A549 (cell line): ENCODE measurements around the gene EXTL1. TPM values are rescaled to one million over a fixed set of nuclear protein-coding genes. Genes with fewer than 3 reads are reported as not detected.

Experiments
- ATAC-seq, 2 experiments: fragments of 200-7000 bp in 1 of 2; fragments of >200 bp in 1 of 2; cut with Nextera tagmentation in 1 of 2; cut with Tn5 transposase in 1 of 2; 3 replicates each; pipeline versions ENCODE4 v1.8.0 to v1.9.1; 2018 to 2020; ENCODE audit warnings: mild to moderate bottlenecking in 1 of 2, moderate library complexity in 1 of 2
- CTCF ChIA-PET: fragments of 300-600 bp; sonication (Branson Sonifier 250); formaldehyde crosslinking; extraction: SDS; loops from one replicate; lab custom pipeline; 2021; ENCODE audit warnings: antibody characterized with exemption, inconsistent platforms; lab: Yijun Ruan, JAX
- POLR2A ChIA-PET: fragments of 350-600 bp; formaldehyde crosslinking; extraction: SDS; loops from one replicate; lab custom pipeline; 2021; ENCODE audit warnings: antibody characterized with exemption, inconsistent platforms; lab: Yijun Ruan, JAX
- DNase-seq, 2 experiments: peaks; one replicate each; pipeline versions ENCODE4 v3.0.0 to v3.0.0-alpha.2; 2011 to 2016; ENCODE audit warnings: low read depth in 1 of 2, low spot score in 1 of 2
- FAIRE-seq: peaks from 2 replicates; lab custom pipeline; 2011; peaks lifted over from hg19 to GRCh38; lab: Jason Lieb, UNC
- H3K27ac ChIP-seq, 2 experiments: fragments of >200 bp; sonication (Bioruptor Twin); formaldehyde crosslinking; 3 replicates each; pipeline ENCODE4 v1.5.1; 2016 to 2017
- H3K4me1 ChIP-seq: fragments of >200 bp; sonication (Bioruptor Twin); formaldehyde crosslinking; 3 replicates; pipeline ENCODE4 v1.6.1; 2016
- H3K4me2 ChIP-seq: fragments of >200 bp; sonication (Bioruptor Twin); formaldehyde crosslinking; 3 replicates; pipeline ENCODE4 v1.6.1; 2016
- H3K4me3 ChIP-seq: fragments of >200 bp; sonication (Bioruptor Twin); formaldehyde crosslinking; 3 replicates; pipeline ENCODE4 v1.5.1; 2016
- H3K9me3 ChIP-seq: fragments of >200 bp; sonication (Bioruptor Twin); formaldehyde crosslinking; 3 replicates; pipeline ENCODE4 v1.6.1; 2016
- CBX8 ChIP-seq: fragments of 200-600 bp; sonication (generic); IDR thresholded peaks from 2 replicates; pipeline ENCODE4 v1.6.1; 2016
- EHF ChIP-seq: fragments of 250-450 bp; sonication (Bioruptor Pico); IDR thresholded peaks from 2 replicates; pipeline ENCODE4 v1.5.0; 2020; ENCODE audit warnings: mild to moderate bottlenecking
- EHMT2 ChIP-seq: fragments of 200-600 bp; sonication (generic); IDR thresholded peaks from 2 replicates; pipeline ENCODE4 v1.6.1; 2016; ENCODE audit warnings: antibody characterized with exemption, low read depth, mild to moderate bottlenecking, moderate library complexity
- ELK1 ChIP-seq: fragments of 150-350 bp; IDR thresholded peaks from 2 replicates; pipeline ENCODE4 v1.6.1; 2014; ENCODE audit warnings: low read depth, mild to moderate bottlenecking, low read length
- EP300 ChIP-seq, 2 experiments: fragments of >200 bp; sonication (Bioruptor Twin); formaldehyde crosslinking; IDR thresholded peaks; 2 replicates in 1 of 2; 3 replicates in 1 of 2; pipeline ENCODE4 v1.6.1; 2016 to 2017
- FOXS1 ChIP-seq: fragments of 250-450 bp; sonication (Bioruptor Pico); IDR thresholded peaks from 2 replicates; pipeline ENCODE4 v1.5.0; 2020; ENCODE audit warnings: mild to moderate bottlenecking, moderate library complexity
- GATA3 ChIP-seq: IDR thresholded peaks from 2 replicates; pipeline ENCODE4 v1.6.1; 2012; ENCODE audit warnings: borderline replicate concordance
- HDAC2 ChIP-seq: fragments of 200-600 bp; sonication (generic); IDR thresholded peaks from 2 replicates; pipeline ENCODE4 v1.6.1; 2016
- JUN ChIP-seq, 2 experiments: fragments of >200 bp; sonication (Bioruptor Twin); formaldehyde crosslinking; IDR thresholded peaks; 2 replicates in 1 of 2; 3 replicates in 1 of 2; pipeline ENCODE4 v1.6.1; 2016 to 2017
- NFE2L2 ChIP-seq: fragments of 150-350 bp; conservative IDR thresholded peaks from 2 replicates; pipeline ENCODE4 v1.6.1; 2014; ENCODE audit warnings: low read length
- NR3C1 ChIP-seq: fragments of >200 bp; sonication (Bioruptor Twin); formaldehyde crosslinking; IDR thresholded peaks from 3 replicates; pipeline ENCODE4 v1.6.1; 2017
- PBX3 ChIP-seq: IDR thresholded peaks from 2 replicates; pipeline ENCODE4 v1.6.1; 2012
- PHF8 ChIP-seq: fragments of 200-600 bp; sonication (generic); IDR thresholded peaks from 2 replicates; pipeline ENCODE4 v1.6.1; 2016; ENCODE audit warnings: low read depth, mild to moderate bottlenecking, antibody characterized with exemption, moderate library complexity, borderline replicate concordance
- POLR2A ChIP-seq: IDR thresholded peaks from 2 replicates; pipeline ENCODE4 v1.6.1; 2012; ENCODE audit warnings: mild to moderate bottlenecking, low read length
- RCOR1 ChIP-seq: fragments of 150-350 bp; IDR thresholded peaks from 2 replicates; pipeline ENCODE4 v1.6.1; 2014; ENCODE audit warnings: antibody characterized with exemption, low read length, low read depth
- REST ChIP-seq: fragments of 200-600 bp; sonication (generic); IDR thresholded peaks from 2 replicates; pipeline ENCODE4 v1.6.1; 2016; ENCODE audit warnings: antibody characterized with exemption, mild to moderate bottlenecking, moderate library complexity
- RFX5 ChIP-seq: fragments of 450-650 bp; IDR thresholded peaks from 2 replicates; pipeline ENCODE4 v1.7.1; 2014; ENCODE audit warnings: antibody characterized with exemption, mild to moderate bottlenecking, moderate library complexity
- ZFP36 ChIP-seq: fragments of 450-650 bp; IDR thresholded peaks from 2 replicates; pipeline ENCODE4 v1.6.1; 2014; ENCODE audit warnings: borderline replicate concordance; ENCODE audit not compliant: partially characterized antibody
- WGBS: methylation state at CpG from one replicate; pipeline ENCODE4 v1.1.6; 2017; ENCODE audit errors: missing lambda C conversion rate; 5-methylcytosine and 5-hydroxymethylcytosine counted together
- polyA plus RNA-seq, 4 experiments: library from polyadenylated mRNA; depleted of rRNA in 3 of 4; stranded (reverse); fragments of >200 nt; fragmentation: RNase III in 1 of 4; extraction: RNeasy Plus Mini Kit Qiagen cat#74134 plus additional on column Dnase treatment in 1 of 4; gene quantifications; 2 replicates in 3 of 4; 3 replicates in 1 of 4; pipeline ENCODE4 v1.2.3, GENCODE V29; 2011 to 2017
- TF ChIP-seq, protein P1 (sequence below): IDR thresholded peaks from 2 replicates; pipeline ENCODE4 v1.6.1; 2012
- TF ChIP-seq, protein P2 (sequence below): IDR thresholded peaks from 2 replicates; pipeline ENCODE4 v1.6.1; 2012; ENCODE audit warnings: low read depth, borderline replicate concordance

The EXTL1 gene
- polyA plus RNA-seq, 2 of the 4 experiments (the other 2 are of a cell fraction): 0.03 to 0.04 TPM

- no peaks in the 10 kb centered on the region for H3K9me3 ChIP-seq
- H3K27ac ChIP-seq: no peak overlapping the region
- H3K4me1 ChIP-seq: peaks cover 11% of the 10 kb centered on the region
- no peak overlapping the region for H3K4me3 ChIP-seq
- WGBS: 64% methylated on average over 9 of the region's 12 CpGs
- DNase-seq: no peak
- CTCF ChIA-PET: interaction anchor here (0.9 kb wide), 1 partner anchor 13 kb away, joined by 3 read pairs; no protein-coding TSS in a partner anchor
- no peak for ATAC-seq
- POLR2A ChIA-PET: no interaction called here
- no peak overlapping the region for H3K4me2 ChIP-seq
- no peak for TF ChIP-seq ELK1
- no peak for TF ChIP-seq NR3C1
- TF ChIP-seq NFE2L2: no peak
- no peak for TF ChIP-seq PBX3
- FAIRE-seq: no peak
Observed at GRCh38 chr1:26032656-26033357, 11.2 kb downstream of the EXTL1 start.

- ChIA-PET POLR2A (no interaction called here), CTCF (interaction anchor here (0.6 to 3.1 kb wide), 26 partner anchors 8 to 382 kb away, joined by 3 to 30 read pairs (median 4); partner anchors contain the start of genes EXTL1, SLC30A2 and ZNF593)
- peaks cover 11% of the 10 kb centered on the region for H3K4me1 ChIP-seq
- peak overlapping the region; percentile 70 for H3K4me3 ChIP-seq
- H3K9me3 ChIP-seq: no peaks in the 10 kb centered on the region
- DNase-seq (peak in 1 of 2 experiments; percentile 33), FAIRE-seq (no peak), ATAC-seq (peak; percentile 14 to 63; a peak in 3 of 6 replicates)
- peak overlapping the region; percentile 53 to 87; a peak in 5 of 6 replicates for H3K27ac ChIP-seq
- no peak for TF ChIP-seq PHF8
- no peak for TF ChIP-seq JUN (IDR thresholded peaks at IDR 0.05)
- no peak for TF ChIP-seq RCOR1
- TF ChIP-seq EHF: no peak
- TF ChIP-seq GATA3: no peak
- no peak for TF ChIP-seq EP300 (IDR thresholded peaks at IDR 0.05)
- TF ChIP-seq REST: no peak
- TF ChIP-seq HDAC2: no peak
- TF ChIP-seq FOXS1 (CRISPR knock-in tag): no peak
- 71% methylated on average over 3 of the region's 15 CpGs for WGBS
- H3K4me2 ChIP-seq: peak overlapping the region; percentile 99
Observed at GRCh38 chr1:26034504-26035202, 13.1 kb downstream of the EXTL1 start.

DNA sequence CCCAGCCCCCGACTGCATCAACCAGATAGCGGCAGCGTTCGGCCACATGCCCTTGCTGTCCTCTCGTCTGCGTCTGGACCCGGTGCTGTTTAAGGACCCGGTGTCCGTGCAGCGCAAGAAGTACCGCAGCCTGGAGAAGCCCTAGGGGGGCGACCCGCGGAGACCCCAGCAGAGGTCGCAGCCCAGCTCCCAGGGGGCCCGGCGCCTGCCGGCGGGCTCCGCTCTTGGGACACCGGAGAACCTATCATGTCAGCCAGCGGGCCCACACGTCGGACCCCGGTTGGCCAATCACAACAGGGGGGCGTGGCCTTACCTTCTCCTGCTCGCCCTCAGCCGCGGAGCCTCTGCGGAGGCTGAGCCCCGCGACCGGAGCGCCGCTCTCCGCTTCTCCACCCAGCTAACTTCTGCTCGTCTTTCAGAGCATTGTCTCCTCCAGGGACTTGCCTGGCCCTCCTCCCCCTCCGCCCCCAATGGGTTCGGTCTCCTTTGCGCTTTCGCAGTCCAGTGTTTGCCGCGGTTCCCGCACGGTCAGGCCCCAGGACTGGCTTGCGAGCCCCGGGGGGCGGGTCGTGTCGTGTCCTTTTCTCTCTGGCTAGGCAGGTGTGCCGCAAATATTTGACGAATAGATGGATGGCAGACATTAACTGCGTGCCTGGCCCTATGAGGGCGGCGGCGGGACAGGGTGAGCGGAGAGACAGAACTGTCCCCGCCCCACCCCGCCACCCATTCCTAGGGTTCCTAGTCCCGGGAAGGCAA lies 13.8 kb downstream of the EXTL1 start:
- Histone ChIP-seq H3K9me3 (no peaks in the 10 kb centered on the region), H3K4me2 (peak overlapping the region; percentile 99), H3K4me1 (peaks cover 11% of the 10 kb centered on the region), H3K27ac (peak overlapping the region; percentile 72 to 87), H3K4me3 (peak overlapping the region; percentile 70)
- ChIA-PET CTCF (interaction anchor here (0.7 to 3.1 kb wide), 29 partner anchors 9 to 382 kb away, joined by 3 to 30 read pairs (median 4); partner anchors contain the start of gene SLC30A2), POLR2A (no interaction called here)
- FAIRE-seq: no peak
- WGBS: 3% methylated on average over 11 of the region's 60 CpGs
- DNase-seq: peak; percentile 87 to 93
- peak; percentile 91 to 96 for ATAC-seq
- TF ChIP-seq RCOR1 (no peak), PHF8 (peak; percentile 33; the same call in 1 of the 2 replicates), CBX8 (no peak), POLR2A (peak; percentile 72), RFX5 (0 out of 2 replicates have a peak, but pooled peaks have one; percentile 40), ZFP36 (no peak), EHMT2 (no peak), EP300 (IDR thresholded peaks at IDR 0.05) (no peak)
- TF ChIP-seq, protein P1, sequence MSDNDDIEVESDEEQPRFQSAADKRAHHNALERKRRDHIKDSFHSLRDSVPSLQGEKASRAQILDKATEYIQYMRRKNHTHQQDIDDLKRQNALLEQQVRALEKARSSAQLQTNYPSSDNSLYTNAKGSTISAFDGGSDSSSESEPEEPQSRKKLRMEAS: peak; percentile 45
- TF ChIP-seq, protein P2, sequence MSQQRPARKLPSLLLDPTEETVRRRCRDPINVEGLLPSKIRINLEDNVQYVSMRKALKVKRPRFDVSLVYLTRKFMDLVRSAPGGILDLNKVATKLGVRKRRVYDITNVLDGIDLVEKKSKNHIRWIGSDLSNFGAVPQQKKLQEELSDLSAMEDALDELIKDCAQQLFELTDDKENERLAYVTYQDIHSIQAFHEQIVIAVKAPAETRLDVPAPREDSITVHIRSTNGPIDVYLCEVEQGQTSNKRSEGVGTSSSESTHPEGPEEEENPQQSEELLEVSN: peak; percentile 44; the same call in 1 of the 2 replicates
